Pons (tissue), 1 donor: ENCODE measurements around the gene HCAR3.
A peak's percentile ranks its signal among the peaks of the same experiment; 100 is the strongest.
"Not testable (repeated sequence)": the region's sequence is repeated elsewhere in the genome, so short reads cannot be mapped to it uniquely, and the experiment has no call there.

Experiments
- DNase-seq: peaks from one replicate; pipeline ENCODE4 v3.0.0-alpha.2; 2016; ENCODE audit warnings: low spot score

Gene HCAR3

GRCh38 chr12:122722387-122722786, 5.8 kb upstream of the HCAR3 start:
- DNase-seq, result no peak

GRCh38 chr12:122721057-122721545, 4.5 kb upstream of the HCAR3 start:
- DNase-seq, result no peak

GRCh38 chr12:122715211-122715610, 1.4 kb downstream of the HCAR3 start:
- not testable (repeated sequence) for DNase-seq

- DNase-seq, result not testable (repeated sequence)
Measured at GRCh38 chr12:122713491-122714188, 3.0 kb downstream of the HCAR3 start.

DNA sequence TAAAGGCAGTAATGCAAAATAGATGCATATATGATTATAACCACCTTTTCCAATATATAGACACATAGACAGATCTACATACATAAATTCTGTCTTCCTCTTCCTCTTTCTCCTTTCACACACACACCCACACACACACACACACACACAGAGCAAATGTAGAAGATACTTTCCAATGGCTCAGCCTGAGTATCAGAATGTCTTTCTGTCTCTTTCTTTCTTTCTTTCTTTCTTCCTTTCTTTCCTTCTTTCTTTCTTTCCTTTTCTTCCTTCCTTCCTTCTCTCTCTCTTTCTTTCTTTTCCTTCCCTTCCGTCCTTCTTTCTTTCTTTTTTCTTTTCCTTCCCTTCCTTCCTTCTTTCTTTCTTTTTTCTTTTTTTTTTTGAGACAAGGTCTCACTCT, 5.3 kb downstream of the HCAR3 start:
- DNase-seq, result not testable (repeated sequence)

DNA sequence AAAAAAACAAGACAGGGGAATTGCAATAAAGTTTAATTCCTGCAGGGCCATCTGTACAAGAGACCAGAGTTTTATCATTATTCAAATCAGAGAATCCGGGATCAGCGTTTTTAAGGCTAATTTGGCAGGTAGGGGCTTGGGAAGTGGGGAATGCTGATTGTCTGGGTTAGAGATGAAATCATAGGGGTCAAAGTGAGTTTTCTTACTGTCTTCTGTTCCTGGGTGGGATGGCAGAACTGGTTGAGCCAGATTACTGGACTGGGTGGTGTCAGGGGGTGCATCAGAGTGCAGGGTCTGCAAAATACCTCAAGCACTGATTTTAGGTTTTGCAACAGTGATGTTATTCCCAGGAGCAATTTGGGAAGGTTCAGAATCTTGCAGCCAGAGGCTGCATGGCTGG, 6.3 kb downstream of the HCAR3 start:
- DNase-seq, result not testable (repeated sequence)

- not testable (repeated sequence) for DNase-seq
Measured at GRCh38 chr12:122709287-122709686, 7.3 kb downstream of the HCAR3 start.

- DNase-seq, result not testable (repeated sequence)
Measured at GRCh38 chr12:122703841-122704240, 12.8 kb downstream of the HCAR3 start.

GRCh38 chr12:122702890-122703611, 13.6 kb downstream of the HCAR3 start, which contains the start of gene HCAR2:
Gene HCAR2, minus strand, starts transcription at chr12:122703357. Its CDS starts 74 bp downstream, at chr12:122703283.
- DNase-seq, result not testable (repeated sequence)

- not testable (repeated sequence) for DNase-seq
Measured at GRCh38 chr12:122701481-122701880, 15.1 kb downstream of the HCAR3 start.

GRCh38 chr12:122700038-122700710, 16.4 kb downstream of the HCAR3 start:
- not testable (repeated sequence) for DNase-seq

GRCh38 chr12:122696922-122697321, 19.7 kb downstream of the HCAR3 start:
- DNase-seq, result not testable (repeated sequence)

GRCh38 chr12:122691566-122691965, 25.0 kb downstream of the HCAR3 start:
- DNase-seq, result no peak

GRCh38 chr12:122688291-122688690, 28.3 kb downstream of the HCAR3 start:
- DNase-seq, result no peak

DNA sequence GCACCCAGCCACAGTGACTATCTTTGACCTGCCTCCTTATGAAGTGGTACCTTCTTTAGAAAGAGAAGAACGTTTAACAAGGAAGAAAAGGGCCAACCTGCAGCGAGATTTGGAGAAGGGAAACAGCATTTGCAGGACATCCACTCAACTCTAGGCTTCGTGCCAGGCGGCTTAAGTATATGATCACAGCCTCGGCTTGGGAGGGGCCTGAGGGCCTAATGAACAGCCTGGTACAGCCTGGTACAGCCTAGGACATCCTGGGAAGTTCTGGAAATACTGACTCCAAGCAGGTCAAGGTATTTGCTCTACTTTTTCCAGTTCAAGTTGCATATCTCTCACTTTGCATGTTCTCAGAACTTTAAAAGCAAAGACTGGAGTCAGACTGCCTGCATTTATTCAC, 29.5 kb downstream of the HCAR3 start:
- DNase-seq, result no peak

DNA sequence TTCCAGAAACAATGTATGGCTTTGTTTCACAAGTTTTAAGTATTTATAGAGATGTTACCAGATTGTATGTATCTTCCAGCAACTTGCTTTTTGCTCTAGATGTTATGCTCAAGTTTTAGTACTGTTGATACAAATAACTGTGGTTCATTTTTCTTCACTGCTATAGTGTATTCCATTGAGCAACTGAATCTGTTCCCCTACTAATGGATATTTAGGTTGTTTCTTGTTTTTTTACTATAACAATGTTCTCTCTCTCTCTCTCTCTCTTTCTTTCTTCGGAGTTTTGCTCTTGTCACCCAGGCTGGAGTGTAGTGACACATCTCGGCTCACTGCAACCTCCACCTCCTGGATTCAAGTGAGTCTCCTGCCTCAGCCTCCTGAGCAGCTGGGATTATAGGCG, 30.1 kb downstream of the HCAR3 start:
- no peak for DNase-seq

DNA sequence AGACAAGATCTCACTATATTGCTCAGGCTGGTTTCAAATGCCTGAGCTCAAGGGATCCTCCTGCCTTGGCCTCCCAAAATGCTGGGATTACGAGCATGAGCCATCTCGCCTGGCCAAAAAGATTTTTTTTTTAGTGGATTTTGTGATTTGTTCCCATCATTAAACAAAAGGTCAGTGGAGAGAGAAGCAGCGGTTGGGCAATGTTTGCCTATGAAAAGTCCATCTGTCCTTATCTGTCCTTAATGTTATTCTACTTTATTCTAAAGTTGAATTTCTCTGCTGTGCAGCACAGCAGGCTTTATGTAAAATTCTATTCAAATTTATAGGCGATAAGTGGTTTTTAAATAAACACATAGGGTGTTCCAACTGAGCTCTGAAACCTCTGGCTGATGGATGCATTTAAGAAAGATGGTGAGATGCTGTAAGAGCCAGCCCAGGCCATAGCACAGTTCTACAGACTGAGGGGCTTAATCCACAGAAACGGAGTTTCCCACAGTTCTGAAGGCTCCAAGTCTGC, 32.3 kb downstream of the HCAR3 start:
- DNase-seq, result no peak

DNA sequence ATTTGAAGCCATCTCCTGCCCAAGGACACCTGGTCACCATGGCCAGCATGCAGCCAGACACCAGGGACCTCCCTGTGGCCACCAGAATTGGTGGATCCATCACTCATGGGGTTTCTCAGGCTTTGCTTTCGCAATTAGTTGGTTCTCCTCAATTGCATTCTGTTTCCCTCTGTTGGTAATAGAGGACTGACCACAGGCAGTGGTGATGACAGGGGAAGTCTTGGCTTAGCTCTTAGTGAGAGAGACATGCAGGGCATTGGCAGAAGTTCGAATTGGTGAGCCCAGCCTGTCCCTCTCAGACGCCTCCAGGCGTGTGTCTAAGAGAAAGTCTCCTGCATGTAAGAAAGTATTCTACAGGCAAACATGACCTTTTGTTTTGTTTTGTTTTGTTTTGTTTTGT, 34.8 kb downstream of the HCAR3 start:
- peak; percentile 53 for DNase-seq

DNA sequence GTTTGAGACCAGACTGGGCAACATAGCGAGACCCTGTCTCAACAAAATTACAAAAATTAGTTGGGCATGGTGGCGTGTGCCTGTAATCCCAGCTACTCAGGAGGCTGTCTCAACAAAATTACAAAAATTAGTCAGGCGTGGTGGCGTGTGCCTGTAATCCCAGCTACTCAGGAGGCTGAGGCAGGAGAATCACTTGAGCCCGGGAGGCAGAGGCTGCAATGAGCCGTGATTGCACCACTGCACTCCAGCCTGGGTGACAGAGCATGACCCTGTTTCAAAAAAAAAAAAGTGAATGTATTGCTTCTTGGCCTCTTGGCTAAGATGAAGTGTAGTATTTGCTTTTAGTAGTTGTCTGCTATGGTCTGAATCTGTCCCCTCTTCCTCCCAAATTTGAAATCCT, 35.6 kb downstream of the HCAR3 start:
- DNase-seq, result not testable (repeated sequence)

DNA sequence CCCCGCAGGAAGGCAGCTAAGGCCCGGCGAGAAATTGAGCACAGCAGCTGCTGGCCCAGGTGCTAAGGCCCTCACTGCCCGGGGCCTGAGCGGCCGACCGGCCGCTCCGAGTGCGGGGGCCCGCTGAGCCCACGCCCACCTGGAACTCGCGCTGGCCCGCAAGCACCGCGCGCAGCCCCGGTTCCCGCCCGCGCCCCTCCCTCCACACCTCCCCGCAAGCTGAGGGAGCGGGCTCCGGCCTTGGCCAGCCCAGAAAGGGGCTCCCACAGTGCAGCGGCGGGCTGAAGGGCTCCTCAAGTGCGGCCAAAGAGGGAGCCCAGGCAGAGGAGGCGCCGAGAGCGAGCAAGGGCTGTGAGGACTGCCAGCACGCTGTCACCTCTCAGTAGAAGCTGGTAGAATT, 39.8 kb downstream of the HCAR3 start:
- DNase-seq, result not testable (repeated sequence)

DNA sequence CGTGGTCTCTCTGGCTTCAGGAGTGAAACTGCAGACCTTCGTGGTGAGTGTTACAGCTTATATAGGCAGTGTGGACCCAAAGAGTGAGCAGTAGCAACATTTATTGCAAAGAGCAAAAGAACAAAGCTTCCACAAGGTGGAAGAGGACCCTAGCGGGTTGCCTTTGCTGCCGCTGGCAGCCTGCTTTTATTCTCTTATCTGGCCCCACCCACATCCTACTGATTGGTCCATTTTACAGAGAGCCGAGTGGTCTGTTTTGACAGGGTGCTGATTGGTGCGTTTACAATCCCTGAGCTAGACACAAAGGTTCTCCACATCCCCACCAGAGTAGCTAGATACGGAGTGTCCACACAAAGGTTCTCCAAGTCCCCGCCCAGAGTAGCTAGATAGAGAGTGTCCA, 40.6 kb downstream of the HCAR3 start:
- DNase-seq, result not testable (repeated sequence)

- no peak for DNase-seq
Measured at GRCh38 chr12:122672515-122672914, 44.1 kb downstream of the HCAR3 start.
